Activated CD4-positive, alpha-beta T cell treated with anti-CD3 and anti-CD28 coated beads for 4 hours (primary cell): Measurements from ENCODE around the gene TOP1.
"Not testable (repeated sequence)": the region's sequence is repeated elsewhere in the genome, so short reads cannot be mapped to it uniquely, and the experiment has no call there.

ENCODE experiments used
- DNase-seq, 2 donors: peaks; one replicate each; pipeline ENCODE4 v3.0.0-alpha.2; 2020

The TOP1 gene

GRCh38 chr20:41028359-41029149 is at the start of gene TOP1:
TSS of gene TOP1 (plus strand) at chr20:41028822. CDS start at chr20:41029068, 246 bp downstream.
- DNase-seq = peak; percentile 100

- DNase-seq = no peak
Observed at GRCh38 chr20:40979247-40979646, 49.4 kb upstream of the TOP1 start.

DNA sequence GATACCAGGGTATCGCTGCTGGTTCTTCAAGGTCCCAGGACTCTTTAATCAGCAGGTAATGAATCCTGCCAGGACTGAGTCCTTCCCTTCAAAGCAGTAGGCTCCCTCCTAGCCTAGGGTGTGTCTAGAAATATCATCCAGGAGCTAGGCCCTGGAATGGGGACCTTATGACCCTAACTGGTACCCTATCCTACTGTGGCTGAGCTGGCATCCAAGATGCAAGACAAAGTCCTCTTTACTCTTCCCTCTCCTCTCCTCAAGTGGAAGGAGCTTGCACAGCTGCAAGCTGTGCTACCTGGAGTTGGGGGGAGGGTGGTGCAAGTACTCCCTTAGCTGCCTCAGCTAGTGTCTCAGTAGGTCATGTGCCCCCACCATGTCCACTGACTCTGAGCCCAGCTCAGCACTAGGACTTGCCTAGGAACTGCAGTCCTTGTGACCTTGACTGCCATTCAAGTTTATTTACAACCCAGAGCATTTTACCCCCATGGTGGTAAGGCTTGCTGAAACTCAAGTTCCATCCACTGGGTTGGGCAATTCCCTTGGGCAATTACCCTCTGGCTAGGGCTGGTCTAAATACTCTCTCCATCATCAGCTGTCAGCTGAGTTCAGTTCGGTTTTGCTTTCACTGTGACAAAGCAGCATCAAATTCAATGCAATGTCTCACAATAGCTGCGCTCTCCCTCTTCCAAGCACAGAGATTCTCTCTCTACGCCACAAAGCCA is 48.4 kb upstream of the TOP1 start:
- no peak for DNase-seq

GRCh38 chr20:40980828-40981310 is 47.8 kb upstream of the TOP1 start:
- DNase-seq = no peak

GRCh38 chr20:40982415-40983145 is 46.0 kb upstream of the TOP1 start:
- DNase-seq = no peak

DNA sequence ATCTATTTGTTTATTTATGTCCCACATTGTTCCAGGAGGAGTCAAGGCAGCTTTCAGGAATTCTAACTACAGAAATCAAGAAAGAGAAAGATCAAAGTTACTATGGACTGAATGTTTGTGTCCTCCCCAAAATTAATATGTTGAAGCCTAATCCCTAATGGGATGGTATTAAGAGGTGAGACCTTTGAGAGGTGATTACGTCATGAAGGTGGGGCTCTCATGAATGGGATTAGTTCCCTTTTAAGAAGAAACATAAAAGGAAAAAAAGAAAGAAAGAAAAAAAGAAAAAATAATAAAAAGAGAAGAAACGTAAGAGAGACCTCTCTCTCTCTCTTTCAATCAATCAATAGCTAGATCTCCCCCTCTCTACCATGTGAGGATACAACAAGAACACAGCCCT is 44.7 kb upstream of the TOP1 start:
- no peak for DNase-seq

- no peak for DNase-seq
Observed at GRCh38 chr20:40984496-40984895, 44.1 kb upstream of the TOP1 start.

DNA sequence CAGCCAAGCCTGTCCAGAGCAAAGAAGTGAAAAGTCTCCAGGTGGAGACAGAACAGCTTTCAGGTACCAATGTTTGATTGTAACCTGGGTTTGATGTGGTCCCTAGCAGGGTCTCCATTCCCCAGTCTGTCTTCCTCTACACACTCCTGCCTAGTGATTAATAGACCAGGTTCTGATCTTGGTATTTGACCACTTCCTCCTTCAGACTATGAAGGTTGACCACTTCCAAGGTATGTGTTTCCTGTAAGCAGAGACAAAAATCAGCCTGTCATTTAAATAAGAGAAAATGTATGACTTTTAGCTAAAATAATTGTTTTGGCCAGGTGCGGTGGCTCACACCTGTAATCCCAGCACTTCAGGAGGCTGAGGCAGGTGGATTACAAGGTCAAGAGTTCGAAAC is 41.8 kb upstream of the TOP1 start:
- no peak for DNase-seq

DNA sequence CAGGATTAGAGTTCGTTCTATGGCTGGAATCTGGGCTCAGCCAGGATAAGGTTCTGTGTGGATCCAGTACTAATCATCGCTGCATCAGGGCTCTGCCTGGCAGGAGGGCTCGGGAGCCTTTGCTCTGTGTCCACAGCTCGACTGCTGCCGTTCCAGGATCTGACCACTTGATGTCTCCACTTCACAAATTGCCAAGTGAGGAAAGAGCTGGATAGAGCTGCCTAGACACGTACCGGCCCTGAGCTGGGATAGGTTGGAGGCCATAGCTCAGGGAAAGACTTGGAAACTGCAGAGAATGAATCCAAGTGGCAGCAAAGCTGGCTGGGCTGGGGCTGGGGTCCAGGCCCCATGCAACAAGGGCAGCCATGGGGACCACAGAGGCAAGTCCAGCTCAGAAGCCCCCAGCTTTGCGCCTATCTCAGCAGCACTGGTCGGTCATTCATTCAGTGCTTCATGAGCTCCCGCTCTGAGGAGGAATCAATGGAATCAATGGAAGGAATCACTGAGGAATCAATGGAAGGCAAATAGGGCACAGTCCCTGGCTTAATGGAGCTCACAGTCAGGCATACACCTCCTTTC is 38.0 kb upstream of the TOP1 start:
- DNase-seq = peak; percentile 60 to 74

DNA sequence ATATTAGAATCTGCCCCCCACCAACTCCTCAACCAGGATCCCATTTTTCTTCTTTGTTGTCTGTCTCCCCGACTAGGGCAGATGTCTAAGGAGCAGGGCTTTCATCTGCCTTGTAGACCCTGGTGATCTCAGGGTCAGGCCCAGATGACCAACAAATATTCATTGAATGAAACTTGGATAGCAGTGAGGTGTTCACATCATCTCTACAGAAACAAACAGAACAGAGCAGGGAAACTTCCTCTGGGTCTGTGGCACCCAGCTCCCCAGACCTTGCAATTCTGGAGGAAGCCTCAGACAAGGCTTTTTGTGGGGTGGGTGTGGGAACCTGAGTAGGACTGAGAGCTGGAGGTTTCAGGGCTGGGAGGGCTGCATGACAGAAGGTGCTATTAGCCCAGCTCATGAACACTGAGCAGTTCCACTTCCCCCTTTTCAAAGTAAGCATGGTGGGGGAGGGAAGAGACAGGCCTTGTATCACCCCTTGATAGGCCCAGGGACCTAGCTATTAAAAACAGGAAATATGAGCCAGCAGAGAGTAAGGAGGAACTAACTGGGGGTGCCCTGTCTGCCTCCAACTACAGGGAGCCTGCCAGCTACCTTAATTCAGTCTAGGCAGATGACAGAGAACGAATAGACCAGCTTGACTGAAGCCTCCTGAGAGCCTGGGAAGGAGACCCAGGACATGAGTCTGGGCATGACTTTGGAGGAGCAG is 37.3 kb upstream of the TOP1 start:
- no peak for DNase-seq

- DNase-seq = no peak
Observed at GRCh38 chr20:40992349-40993113, 36.1 kb upstream of the TOP1 start.

DNA sequence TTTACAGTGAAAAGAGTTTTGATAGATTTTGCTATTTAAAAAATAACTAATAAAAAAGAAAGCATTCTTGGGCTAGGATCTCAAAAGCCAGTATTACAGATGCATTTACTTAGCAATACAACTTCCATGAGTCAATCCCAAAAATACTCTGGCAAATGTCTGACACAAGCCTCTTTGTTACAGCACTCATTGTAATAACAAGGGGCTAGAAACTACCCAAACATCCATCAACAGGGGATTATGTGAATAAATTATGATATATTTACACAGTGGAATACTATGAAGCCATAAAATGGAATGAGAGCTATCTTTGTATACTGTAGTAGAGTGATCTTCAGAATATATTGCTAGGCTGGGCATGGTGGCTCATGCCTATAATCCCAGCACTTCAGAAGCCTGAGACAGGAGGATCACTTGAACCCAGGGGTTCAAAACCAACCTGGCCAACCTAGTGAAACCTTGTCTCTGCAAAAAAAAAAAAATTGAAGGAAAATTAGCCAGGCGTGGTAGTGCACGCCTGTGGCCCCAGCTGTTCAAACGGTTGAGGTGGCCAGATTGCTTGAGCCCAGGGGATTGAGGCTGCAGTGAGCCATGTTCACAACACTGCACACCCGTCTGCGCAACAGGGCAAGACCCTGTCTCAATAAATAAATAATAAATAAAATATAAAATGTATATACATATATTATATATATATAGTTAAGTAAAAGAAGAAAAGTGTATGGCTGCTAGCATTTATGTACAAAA is 34.7 kb upstream of the TOP1 start:
- no peak for DNase-seq

DNA sequence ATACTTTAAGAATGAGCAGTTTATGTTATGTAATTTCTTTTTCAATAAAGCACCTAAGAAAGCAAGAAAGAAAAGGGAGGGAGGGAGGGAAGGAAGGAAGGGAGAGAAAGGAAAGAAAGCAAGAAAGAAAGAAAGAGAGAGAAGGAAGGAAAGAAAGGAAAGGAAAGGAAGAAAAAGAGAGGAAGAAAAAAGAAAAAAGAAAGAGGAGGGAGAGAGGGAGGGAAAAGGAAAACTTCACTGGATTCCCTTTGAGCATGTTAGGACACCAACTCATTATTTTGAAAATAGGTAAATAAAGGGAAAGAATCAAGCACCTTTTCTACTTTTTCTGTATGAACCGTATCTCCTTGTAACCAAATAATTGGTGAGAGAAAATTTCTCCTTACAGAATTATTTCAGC is 32.3 kb upstream of the TOP1 start:
- no peak for DNase-seq

DNA sequence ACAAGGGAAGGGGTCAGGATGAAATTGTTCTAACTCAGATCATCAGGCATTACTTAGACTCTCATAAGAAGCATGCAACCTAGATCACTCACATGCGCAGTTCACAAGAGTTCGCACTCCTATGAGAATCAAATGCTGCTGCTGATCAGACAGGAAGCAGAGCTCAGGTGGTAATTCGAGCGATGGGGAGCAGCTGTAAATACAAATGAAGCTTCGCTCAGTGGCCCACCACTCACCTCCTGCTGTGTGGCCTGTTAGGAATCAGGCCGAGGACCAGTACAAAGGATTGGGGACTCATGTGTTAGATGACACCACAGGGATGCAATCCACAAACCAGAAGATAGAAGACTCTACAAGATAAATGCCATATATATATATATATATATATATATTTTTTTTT is 31.5 kb upstream of the TOP1 start:
- DNase-seq = no peak

GRCh38 chr20:40999841-41000240 is 28.8 kb upstream of the TOP1 start:
- DNase-seq = no peak

DNA sequence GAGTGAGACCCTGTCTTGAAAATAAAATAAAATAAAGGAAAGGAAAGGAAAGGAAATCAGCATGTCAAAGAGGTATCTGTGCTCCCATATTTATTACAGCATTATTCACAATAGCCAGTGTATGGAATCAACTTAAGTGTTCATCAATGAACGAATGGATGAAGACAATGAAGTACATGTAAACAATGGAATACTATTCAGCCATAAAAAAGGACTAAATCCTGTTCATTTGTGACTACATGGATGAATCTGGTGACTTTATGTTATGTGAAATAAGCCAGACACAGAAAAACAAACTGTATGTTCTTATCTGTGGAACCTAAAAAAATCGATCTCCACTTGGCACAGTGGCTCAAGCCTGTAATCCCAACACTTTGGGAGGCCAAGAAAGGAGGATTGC is 28.0 kb upstream of the TOP1 start:
- no peak for DNase-seq

- DNase-seq = no peak
Observed at GRCh38 chr20:41001497-41001896, 27.1 kb upstream of the TOP1 start.

- no peak for DNase-seq
Observed at GRCh38 chr20:41002842-41003142, 25.8 kb upstream of the TOP1 start.

DNA sequence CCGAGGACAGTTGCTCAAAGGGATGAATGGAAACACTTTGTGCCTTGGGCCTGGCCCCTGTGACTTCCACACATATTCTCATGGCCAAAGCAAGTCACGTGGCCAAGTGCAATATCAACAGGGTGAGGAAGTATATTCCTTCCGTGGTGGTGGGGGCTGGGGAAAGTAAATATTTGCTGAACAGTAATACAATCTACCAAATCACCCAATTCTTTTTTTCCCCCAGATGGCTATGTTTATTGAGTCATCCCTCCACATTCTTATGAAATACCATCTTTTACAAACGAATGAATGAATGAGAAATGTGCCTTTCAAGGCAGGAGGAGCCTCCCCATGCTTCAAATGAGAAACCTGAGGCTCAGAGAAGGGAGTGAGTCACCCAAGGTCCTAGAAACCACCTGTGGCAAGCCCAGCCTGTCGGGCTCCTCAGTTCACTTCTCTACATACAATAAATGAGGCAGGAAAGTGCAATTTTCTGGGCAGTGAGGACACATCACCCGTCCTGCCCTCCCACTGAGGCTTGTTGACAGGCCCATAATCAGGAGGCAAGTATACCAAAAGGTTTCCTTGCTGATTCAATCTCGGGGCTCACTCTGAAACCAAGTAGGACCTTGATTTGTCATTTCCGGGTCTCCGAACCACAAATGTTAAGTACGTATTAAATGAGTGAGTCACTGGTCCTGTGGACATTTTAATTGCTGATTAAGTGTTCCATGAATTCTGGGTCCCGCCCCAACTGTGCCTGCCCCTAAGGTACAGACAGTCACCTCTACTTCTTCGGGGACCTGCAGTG is 25.3 kb upstream of the TOP1 start:
- peak; percentile 75 for DNase-seq

- not testable (repeated sequence) for DNase-seq
Observed at GRCh38 chr20:41003936-41004294, 24.7 kb upstream of the TOP1 start.
